HepG2 (cell line): ENCODE measurements around the gene FGGY. TPM values are rescaled to one million over a fixed set of nuclear protein-coding genes. Genes with fewer than 3 reads are reported as not detected.

ENCODE experiments used
- DDIT3 ChIP-seq: sonication (generic); formaldehyde crosslinking; IDR thresholded peaks from 2 replicates; pipeline ENCODE4 v1.4.0; 2020; ENCODE audit warnings: mild to moderate bottlenecking, missing genetic modification reagents
- ELK4 ChIP-seq: sonication (generic); formaldehyde crosslinking; IDR thresholded peaks from 2 replicates; pipeline ENCODE4 v1.9.0; 2021; ENCODE audit warnings: missing genetic modification reagents, borderline replicate concordance
- FOXO1 ChIP-seq: sonication (generic); formaldehyde crosslinking; IDR thresholded peaks from 2 replicates; pipeline ENCODE4 v1.4.0; 2020; ENCODE audit warnings: missing genetic modification reagents
- HMG20B ChIP-seq: conservative IDR thresholded peaks from 2 replicates; pipeline ENCODE4 v1.6.1; 2016; ENCODE audit warnings: missing genetic modification reagents, missing compliant biosample characterization
- IKZF4 ChIP-seq: sonication (generic); formaldehyde crosslinking; IDR thresholded peaks from 2 replicates; pipeline ENCODE4 v1.5.1; 2020; ENCODE audit warnings: borderline replicate concordance, mild to moderate bottlenecking, low read depth, missing genetic modification reagents; ENCODE audit errors: not compliant biosample characterization
- IRF2 ChIP-seq: IDR thresholded peaks from 2 replicates; pipeline ENCODE4 v1.6.1; 2018; ENCODE audit warnings: missing genetic modification reagents, missing compliant biosample characterization
- MEF2D ChIP-seq: sonication (generic); formaldehyde crosslinking; IDR thresholded peaks from 2 replicates; pipeline ENCODE4 v1.5.1; 2020; ENCODE audit warnings: mild to moderate bottlenecking, missing genetic modification reagents
- MTA1 ChIP-seq: sonication (generic); formaldehyde crosslinking; IDR thresholded peaks from 2 replicates; pipeline ENCODE4 v1.4.0; 2020; ENCODE audit warnings: missing genetic modification reagents, mild to moderate bottlenecking, borderline replicate concordance
- PATZ1 ChIP-seq: sonication (generic); formaldehyde crosslinking; IDR thresholded peaks from 2 replicates; pipeline ENCODE4 v1.4.0; 2020; ENCODE audit warnings: missing genetic modification reagents
- REPIN1 ChIP-seq: sonication (generic); formaldehyde crosslinking; IDR thresholded peaks from 2 replicates; pipeline ENCODE4 v1.8.0; 2022; ENCODE audit warnings: missing genetic modification reagents, low read depth, mild to moderate bottlenecking, borderline replicate concordance
- SP4 ChIP-seq: sonication (generic); formaldehyde crosslinking; IDR thresholded peaks from 2 replicates; pipeline ENCODE4 v1.8.1; 2023; ENCODE audit warnings: mild to moderate bottlenecking, missing genetic modification reagents
- THAP11 ChIP-seq: IDR thresholded peaks from 2 replicates; pipeline ENCODE4 v1.6.1; 2016; ENCODE audit warnings: missing biosample characterization, missing genetic modification reagents
- ZBTB46 ChIP-seq: sonication (generic); formaldehyde crosslinking; IDR thresholded peaks from 2 replicates; pipeline ENCODE4 v1.4.0; 2020; ENCODE audit warnings: mild to moderate bottlenecking, missing genetic modification reagents, borderline replicate concordance
- ZFY ChIP-seq: sonication (generic); formaldehyde crosslinking; IDR thresholded peaks from 2 replicates; pipeline ENCODE4 v1.4.0; 2020; ENCODE audit warnings: missing genetic modification reagents
- ZNF275 ChIP-seq: sonication (generic); formaldehyde crosslinking; IDR thresholded peaks from 2 replicates; pipeline ENCODE4 v1.8.0; 2022; ENCODE audit warnings: missing genetic modification reagents, mild to moderate bottlenecking, inconsistent platforms, borderline replicate concordance
- ZNF367 ChIP-seq: sonication (generic); formaldehyde crosslinking; IDR thresholded peaks from 2 replicates; pipeline ENCODE4 v1.4.0; 2020; ENCODE audit warnings: missing genetic modification reagents, borderline replicate concordance
- ZNF432 ChIP-seq: sonication (generic); formaldehyde crosslinking; IDR thresholded peaks from 2 replicates; pipeline ENCODE4 v1.5.0; 2020; ENCODE audit warnings: missing genetic modification reagents, mild to moderate bottlenecking, borderline replicate concordance
- ZNF530 ChIP-seq: sonication (generic); formaldehyde crosslinking; IDR thresholded peaks from 2 replicates; pipeline ENCODE4 v1.5.0; 2020; ENCODE audit warnings: low read depth, mild to moderate bottlenecking, missing genetic modification reagents
- ZNF629 ChIP-seq: sonication (generic); formaldehyde crosslinking; conservative IDR thresholded peaks from 2 replicates; pipeline ENCODE4 v1.5.0; 2020; ENCODE audit warnings: missing genetic modification reagents
- ZNF724P ChIP-seq: sonication (generic); formaldehyde crosslinking; IDR thresholded peaks from 2 replicates; pipeline ENCODE4 v1.8.0; 2022; ENCODE audit warnings: missing genetic modification reagents, borderline replicate concordance
- ZSCAN9 ChIP-seq: IDR thresholded peaks from 2 replicates; pipeline ENCODE4 v1.6.1; 2016; ENCODE audit warnings: borderline replicate concordance
- polyA plus RNA-seq, 8 experiments: library from polyadenylated mRNA; depleted of rRNA in 3 of 8; stranded (reverse) in 7 of 8; unstranded in 1 of 8; fragments of >200 nt; fragmentation: Illumina TruSeq in 4 of 8; extraction: Trizol in 4 of 8; gene quantifications; 2 replicates each; pipeline versions ENCODE4 v1.2.1 to v1.2.3, GENCODE V29; 2011 to 2016; ENCODE audit warnings: low read depth in 4 of 8, missing spikeins in 1 of 8, mixed read lengths in 1 of 8; ENCODE audit not compliant: insufficient read depth in 1 of 8
- total RNA-seq, 5 experiments: library from RNA; depleted of rRNA; stranded (reverse); fragments of >200 nt; fragmentation: Illumina TruSeq; extraction: Trizol; gene quantifications; 2 replicates each; pipeline ENCODE4 v1.2.3, GENCODE V29; 2016; ENCODE audit warnings: low read depth in 1 of 5

The FGGY gene
- total and polyA plus RNA-seq, 2 of the 13 experiments (the other 11 are each of a cell fraction or from before 2014, with no cell fraction given), result 15.7 to 27.5 TPM

- TF ChIP-seq THAP11 (CRISPR knock-in tag) (peak; percentile 54; the same call in 1 of the 2 replicates), PATZ1 (CRISPR knock-in tag) (peak; percentile 96), ZNF367 (no peak), MTA1 (CRISPR knock-in tag) (peak; percentile 27; the same call in 1 of the 2 replicates), ZNF629 (peak; percentile 98), ZNF530 (CRISPR knock-in tag) (no peak), ZNF724P (no peak), IRF2 (CRISPR knock-in tag) (peak; percentile 34; the same call in 1 of the 2 replicates), SP4 (CRISPR knock-in tag) (no peak), ZNF432 (CRISPR knock-in tag) (no peak), FOXO1 (CRISPR knock-in tag) (peak; percentile 67; the same call in 1 of the 2 replicates), ZSCAN9 (peak; percentile 100), ELK4 (no peak), MEF2D (CRISPR knock-in tag) (0 out of 2 replicates have a peak, but pooled peaks have one; percentile 53), ZNF275 (0 out of 2 replicates have a peak, but pooled peaks have one; percentile 32), ZBTB46 (0 out of 2 replicates have a peak, but pooled peaks have one; percentile 53), REPIN1 (CRISPR knock-in tag) (no peak), IKZF4 (no peak), ZFY (peak; percentile 34; the same call in 1 of the 2 replicates), DDIT3 (CRISPR knock-in tag) (no peak), HMG20B (CRISPR knock-in tag) (0 out of 2 replicates have a peak, but pooled peaks have one; percentile 44)
Observed at GRCh38 chr1:59511476-59512465, 214.9 kb downstream of the FGGY start (continued).
